HFF-Myc (cell line): ENCODE measurements around the gene LMO3.

ENCODE experiments used
- DNase-seq: peaks from one replicate; pipeline ENCODE4 v3.0.0-alpha.2; 2011; ENCODE audit warnings: low read depth; ENCODE audit errors: extremely low read depth
- H3K4me3 ChIP-seq: replicated peaks from 2 replicates; pipeline ENCODE4 v1.5.1; 2011; ENCODE audit warnings: low read depth, mild to moderate bottlenecking, control low read depth, low read length
- CTCF ChIP-seq: IDR thresholded peaks from 2 replicates; pipeline ENCODE4 v1.5.1; 2012; ENCODE audit warnings: mild to moderate bottlenecking, low read depth, low read length, control low read depth; ENCODE audit errors: missing control alignments

Gene LMO3

GRCh38 chr12:16581416-16581815, 24.5 kb downstream of the LMO3 start:
- TF ChIP-seq CTCF, result no peak
- DNase-seq, result no peak
- no peak overlapping the region for H3K4me3 ChIP-seq

- no peak overlapping the region for H3K4me3 ChIP-seq
- no peak for TF ChIP-seq CTCF
- no peak for DNase-seq
Observed at GRCh38 chr12:16579041-16579440, 26.9 kb downstream of the LMO3 start.

- no peak overlapping the region for H3K4me3 ChIP-seq
- TF ChIP-seq CTCF, result no peak
- no peak for DNase-seq
Observed at GRCh38 chr12:16573398-16574077, 32.4 kb downstream of the LMO3 start.

- DNase-seq, result no peak
- no peak for TF ChIP-seq CTCF
Observed at GRCh38 chr12:16568873-16569272, 37.1 kb downstream of the LMO3 start.

GRCh38 chr12:16564675-16565074, 41.3 kb downstream of the LMO3 start:
- DNase-seq, result no peak
- TF ChIP-seq CTCF, result no peak
- H3K4me3 ChIP-seq, result no peak overlapping the region

More at GRCh38 chr12:16568873-16569272, 37.1 kb downstream of the LMO3 start:
- no peak overlapping the region for H3K4me3 ChIP-seq

- DNase-seq, result no peak
- H3K4me3 ChIP-seq, result no peak overlapping the region
- no peak for TF ChIP-seq CTCF
Observed at GRCh38 chr12:16563504-16563903, 42.5 kb downstream of the LMO3 start.

GRCh38 chr12:16562921-16563320, 43.0 kb downstream of the LMO3 start:
- DNase-seq, result no peak
- no peak for TF ChIP-seq CTCF
- no peak overlapping the region for H3K4me3 ChIP-seq
